ENCODE results near the gene PPP6R1.

Gene PPP6R1

DNA sequence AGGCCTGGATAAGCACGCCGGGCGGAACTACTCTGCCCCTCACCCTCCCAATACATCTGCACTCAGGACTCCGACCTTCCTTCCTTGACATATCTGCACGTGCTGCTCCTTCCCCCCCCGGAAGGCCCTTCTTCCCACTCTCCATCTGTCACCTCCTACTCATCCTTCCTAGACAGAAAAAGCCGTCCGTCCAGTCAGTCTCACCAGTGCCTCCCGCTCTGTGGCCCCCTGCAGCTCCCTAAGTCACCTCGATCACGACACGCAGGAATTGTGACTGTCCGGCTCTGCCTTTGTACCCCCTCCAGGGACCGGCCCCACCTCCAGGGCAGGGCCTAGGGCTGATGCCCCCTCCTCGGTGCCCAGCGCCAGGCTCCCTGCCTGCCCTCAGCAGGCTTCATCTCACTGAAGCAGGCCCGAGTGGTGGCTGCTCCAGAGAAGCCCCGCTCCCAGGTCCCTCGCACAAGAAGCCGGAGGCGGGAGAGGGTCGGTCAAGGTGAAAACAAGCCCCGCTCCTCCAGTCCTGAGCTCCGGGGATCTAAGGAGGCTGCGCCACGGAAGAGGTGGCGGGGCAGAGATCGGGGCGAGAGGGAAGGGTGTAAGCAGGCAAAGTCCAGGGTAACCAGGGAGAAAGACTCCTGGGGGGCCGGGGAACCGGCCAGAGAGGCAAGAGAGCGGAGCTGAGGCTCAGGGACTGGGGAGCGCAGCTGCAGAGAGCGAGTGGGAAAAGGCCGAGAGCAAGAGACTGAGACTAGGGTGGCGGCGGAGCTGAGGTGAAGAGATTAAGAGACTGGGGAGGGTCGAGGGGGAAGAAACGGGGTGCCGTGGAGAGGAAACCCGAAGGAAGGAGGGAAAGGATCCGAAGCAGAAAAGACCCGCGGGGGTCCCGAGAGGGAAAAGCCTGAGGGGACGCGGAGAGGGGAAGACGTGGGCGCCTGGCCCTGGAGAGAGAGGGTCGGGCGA, 1.1 kb downstream of the PPP6R1 start:
- DNase-seq: no peak

DNA sequence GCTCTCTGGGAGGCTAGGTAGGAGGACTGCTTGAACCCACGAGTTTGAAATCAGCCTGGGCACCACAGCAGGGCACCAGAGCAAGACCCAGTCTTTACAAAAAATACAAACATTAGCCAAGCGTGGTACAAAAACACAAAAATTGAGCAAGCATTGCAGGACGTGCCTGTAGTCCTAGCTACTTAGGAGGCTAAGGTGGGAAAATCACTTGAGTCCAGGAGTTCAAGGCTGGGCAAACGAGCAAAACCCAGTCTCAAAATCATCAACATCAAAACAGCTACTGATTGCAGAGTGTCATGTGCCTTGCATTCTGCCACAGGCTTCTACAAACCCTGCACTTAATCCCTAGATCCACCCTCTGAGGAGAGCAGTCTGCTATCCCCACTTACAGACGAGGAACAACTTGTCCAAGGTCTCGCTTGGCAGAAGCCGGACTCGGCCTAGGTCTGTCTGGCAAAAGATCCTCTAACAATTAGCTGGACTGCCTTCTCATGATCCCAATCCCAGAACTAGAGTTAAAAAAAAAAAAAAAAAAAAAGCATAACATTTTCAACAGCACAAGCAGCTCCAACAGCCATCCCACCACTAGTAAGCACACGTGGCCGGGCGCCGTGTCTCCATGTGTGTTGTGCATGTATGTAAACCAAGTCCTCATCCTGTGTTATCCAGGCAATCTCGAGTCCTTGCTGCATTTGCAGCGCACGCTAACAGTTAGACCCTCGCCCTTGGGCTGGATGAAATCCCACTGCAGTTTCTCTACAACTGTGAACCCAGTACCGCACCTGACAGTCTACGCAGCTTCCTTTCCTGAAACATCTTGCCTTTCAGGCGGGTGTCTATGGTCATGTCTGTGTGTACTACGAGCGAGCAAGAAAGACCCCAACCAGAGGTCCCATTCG, 2.0 kb downstream of the PPP6R1 start:
- no peak for DNase-seq

DNA sequence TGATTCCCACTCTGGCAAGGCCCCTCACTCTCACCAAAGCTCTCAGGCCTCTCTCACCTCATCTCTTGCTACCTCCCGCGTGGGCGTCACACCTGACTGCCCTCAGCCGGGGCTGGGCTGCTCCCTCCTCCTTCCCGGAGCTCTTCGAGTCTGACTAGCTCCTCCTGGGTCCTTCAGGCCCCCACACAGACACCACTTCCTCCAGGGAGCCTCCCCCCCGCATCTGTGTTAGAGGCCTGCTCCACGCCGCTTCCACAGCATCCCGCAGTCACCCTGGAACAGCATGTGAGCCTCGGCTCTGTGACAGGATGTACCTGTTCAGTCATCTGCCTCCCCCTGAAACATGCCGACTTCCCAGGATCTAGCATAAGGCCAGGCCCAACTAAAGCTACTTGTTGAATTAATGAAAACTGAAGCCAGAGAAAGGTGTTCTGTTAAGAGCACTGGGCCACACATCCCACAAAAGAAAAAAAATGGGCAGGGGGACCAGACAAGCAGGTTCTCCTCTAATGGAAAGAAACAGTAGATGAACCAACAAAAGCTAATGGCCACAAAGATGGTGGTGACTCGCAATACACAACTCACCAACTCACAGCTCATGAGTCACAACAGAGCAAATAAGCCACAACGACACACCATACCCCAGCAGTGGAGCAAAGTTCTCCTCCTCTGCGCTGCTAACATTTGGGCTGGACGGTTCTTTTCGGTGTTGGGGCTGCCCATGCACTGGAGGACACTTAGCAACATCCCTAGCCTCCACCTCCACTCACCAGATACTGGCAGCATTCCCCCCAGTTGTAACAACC, 3.0 kb downstream of the PPP6R1 start:
- DNase-seq: no peak

DNA sequence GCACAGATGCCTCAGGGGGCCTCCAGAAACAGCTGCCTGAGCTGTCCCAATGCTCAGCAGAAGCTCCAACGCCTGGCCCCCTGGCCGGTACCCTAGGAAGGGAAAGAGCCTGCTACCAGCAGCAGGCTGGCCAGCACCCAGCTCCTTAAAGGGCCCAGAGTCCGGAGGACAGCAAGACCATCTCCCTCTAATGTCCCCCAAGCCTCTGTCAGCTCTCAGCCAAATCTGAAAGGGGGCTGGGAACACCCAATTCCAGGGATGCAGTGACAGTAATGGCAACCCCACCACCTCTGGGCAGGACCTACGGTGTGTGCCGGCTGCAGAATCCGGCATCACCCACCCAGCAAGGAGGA, 4.2 kb downstream of the PPP6R1 start:
- no peak for DNase-seq

DNA sequence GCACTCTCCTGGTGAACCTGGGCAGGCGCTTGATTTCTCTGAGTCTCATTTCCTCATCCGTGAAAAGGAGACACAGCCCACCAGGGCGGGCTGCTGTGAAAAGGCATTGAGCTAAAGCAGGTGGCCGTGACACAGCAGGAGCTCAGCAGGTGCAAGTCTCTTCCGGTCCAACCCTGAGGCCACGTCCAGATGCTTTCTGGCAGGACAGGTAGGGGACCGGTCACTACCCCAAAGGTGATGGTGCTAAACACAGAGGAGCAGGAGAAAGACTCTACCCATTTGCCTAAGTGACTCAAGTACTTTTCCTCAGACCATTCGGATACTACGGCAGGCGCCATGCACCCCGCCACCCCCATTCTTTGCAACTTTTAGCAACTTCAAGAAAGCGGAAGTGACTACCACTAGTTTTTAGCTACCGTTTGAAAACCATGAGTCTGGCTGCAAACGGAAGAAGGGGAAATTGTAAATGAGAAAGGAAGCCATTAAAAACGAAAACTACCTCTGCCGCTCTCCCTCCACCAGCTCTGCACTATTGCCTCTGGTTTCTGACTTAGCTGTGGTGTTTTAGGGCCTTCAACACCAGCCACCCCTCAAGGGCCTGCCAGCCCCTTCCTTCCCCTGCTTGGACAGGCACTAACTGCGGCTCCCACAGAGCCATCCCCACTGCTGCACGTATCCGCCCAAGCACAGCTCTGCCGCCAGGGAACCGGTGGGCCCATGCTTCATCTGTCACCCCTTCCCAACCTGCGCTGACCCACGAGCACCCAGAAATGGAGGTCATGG, 4.8 kb downstream of the PPP6R1 start:
- no peak for DNase-seq

DNA sequence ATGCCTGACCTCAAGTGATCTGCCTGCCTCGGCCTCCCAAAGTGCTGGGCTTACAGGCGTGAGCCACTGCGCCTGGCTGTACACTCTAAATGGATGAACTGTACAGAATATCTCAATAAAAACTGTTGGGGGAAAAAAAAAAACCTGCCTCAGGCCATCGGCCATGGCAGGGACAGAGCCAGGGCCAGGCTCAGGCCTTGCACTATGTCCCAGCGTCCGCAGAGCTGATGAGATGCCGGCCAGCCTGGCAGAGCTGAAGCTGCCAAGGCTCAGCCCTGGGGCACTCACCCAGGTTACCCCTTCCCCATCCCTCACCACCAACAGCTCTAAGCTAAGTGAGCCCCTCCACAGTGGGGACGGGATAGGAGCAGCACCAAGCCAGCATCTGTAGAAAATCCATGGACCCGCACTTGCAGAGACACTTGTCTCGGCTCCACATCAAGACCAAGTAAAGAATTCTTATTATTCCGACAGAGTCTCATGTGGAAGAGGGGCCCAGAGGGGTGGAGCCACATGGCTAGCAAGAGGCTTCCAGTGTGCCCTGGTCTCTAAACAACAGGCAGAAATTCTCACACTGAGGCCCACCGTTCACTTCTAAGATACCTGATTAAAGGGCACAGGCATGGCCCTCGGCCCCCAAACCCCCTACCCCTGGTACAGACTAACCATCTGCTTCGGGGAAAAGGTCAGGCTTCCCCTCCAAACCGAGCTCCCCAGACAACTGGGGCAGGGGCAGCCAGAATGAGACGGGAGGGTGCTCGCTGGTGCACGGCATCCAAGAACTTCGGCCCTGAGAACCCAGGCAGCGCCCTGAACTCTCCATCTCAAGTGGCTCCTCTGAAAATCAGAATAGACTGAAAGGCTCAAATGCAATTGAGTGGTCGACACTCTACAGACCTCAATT, 5.8 kb downstream of the PPP6R1 start:
- DNase-seq: no peak

DNA sequence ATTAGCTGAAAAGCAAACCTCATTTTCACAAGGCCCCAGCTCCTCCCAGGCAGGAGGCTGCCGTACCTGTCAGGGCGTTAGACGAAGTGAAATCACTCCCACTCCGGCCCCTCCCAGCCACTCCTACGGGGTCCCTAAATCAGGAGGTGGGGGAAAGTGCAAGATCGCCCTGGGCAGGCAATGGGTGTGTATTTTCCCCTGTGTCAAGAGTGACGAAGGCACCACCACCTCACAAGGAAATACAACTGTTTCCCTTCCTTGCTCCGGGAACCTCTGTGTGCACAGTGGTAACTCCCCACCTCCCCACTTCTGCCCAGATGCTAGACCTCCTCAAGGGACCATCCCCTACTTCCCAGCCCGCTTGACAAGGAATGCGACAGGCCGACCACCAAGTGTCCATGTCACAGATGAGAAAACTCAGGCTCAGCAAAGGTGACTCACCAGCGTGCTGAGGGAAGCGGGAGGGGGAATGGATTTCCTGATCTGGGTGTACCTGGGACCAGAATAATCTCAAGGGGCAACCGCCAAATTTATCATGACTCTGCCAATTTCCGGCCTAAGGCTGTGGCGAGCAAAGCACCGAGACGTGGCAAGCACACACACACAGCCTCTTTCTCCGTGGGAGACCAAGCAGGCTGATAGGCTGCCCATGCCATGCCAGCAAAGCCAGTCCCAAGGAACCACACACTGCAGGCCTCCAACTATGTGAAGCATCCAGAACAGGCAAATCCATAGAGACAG, 7.3 kb downstream of the PPP6R1 start:
- no peak for DNase-seq

DNA sequence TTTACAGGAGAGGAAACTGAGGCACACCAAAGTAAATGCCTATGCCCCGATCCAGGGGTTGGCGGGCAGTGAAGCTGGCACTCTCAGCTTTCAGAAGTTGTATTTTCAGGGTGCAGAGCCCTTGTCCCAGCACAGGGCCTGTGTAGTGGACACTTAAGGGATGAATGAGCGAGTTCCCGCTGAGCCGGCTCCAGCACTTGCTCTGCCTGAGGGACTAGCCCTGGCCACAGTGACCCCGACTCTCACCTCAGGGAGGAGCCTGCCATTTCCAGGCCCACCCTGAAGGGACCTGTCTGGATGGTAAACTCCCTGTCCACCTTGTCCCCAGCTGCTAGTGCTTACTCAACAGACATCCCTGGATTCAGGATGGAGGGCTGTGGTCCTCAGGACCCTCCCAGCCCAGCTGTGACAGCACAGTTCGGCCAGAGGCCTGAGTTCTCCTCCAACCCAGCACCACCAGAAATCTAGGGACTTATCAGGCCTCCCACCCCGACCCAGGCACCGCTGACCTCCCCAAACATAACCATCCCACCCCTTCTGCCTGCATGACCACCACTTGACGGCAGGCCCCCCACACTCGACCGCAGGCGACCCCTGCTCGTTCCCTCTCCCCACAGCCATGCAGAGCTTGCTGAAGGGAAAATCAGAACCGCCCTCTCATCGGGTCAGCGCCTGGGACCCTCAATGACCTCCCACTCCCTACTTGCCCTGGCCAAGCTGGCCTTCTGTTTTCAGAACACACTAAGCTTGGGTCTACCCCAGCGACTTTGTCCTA, 8.4 kb downstream of the PPP6R1 start:
- DNase-seq: no peak

DNA sequence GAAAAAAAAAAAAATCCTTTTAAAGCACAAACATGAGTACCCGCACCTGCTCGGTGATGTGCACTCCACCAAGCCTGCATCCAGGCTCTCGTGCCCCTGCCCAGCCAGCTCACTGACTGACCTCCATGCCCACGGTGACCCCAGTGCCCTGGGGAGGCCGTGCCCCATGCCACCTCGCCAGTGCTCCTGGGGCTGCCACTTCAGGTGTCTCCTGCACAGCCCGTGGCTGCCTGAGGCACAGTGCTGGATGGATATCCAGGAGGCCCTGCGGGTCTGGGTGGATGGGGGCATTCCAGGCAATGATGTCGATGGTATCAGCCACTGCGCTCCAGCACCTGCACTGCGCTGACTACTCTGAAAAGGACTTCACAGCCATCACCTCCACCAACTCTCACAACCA, 9.0 kb downstream of the PPP6R1 start:
- no peak for DNase-seq

DNA sequence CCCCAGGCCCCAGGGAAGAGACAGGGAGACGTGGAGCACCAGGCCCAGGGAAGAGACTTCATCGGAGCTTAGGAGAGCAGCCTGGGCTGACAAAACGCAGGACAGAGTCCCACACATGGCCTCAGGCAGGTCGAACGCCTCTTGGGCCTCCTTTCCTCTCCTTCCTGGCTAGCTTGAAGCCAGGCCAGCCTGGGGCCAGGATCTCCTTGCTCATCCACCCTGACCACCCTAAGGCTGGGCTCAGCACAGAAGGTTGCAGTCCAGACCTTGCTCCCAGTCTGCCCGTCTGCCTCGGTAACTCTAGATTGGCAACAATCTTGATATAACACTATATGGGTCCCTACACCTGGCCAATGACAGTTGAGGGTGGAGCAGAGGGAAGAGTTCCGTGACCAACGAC, 10.1 kb downstream of the PPP6R1 start:
- no peak for DNase-seq

DNA sequence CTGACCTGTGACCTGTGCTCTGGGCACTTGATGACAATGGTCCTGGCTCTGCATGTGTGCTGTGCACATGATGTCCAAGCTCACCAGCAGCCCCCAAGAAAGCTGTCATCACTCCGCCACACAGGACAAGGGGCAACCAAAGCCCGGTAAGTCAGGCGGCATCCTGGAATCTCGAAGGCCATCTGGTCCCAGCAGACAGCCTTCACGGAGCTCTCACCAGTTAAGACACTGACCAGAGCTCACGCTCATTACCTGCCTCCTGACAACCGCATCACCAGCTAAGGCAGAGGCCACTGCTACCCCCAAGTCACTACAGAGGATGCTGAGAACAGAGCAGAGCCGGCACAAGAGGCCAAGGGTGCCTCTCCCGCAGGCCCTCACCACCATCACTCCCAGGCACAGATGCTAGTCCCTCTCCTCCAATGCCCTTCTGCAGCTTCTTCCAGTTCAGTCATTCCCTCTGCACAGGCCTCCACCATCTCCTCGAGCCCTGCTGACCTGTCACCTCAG, 10.6 kb downstream of the PPP6R1 start:
- DNase-seq: no peak

DNA sequence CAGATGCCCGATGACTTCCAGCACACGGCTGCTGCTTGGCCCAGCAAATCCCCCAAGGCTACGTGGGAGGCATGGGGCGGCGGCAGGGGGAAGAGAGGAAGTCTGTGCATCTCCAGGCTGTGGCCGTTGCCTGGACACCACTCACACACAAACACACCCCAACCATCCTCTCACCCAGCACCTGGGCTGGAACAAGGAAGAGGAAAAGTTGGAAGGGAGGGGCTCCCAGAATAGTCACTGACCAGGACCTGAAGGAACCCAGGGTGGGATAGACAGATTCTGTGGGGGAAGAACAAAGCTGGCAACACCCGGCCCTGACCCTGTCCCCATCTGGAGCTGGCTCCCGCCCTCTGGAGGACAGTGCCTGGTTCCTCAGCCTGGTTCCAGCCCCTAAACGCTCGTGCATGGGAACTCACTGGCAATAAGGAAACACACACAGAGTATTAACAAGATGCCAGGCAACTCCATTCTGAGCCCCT, 11.2 kb downstream of the PPP6R1 start:
- no peak for DNase-seq

DNA sequence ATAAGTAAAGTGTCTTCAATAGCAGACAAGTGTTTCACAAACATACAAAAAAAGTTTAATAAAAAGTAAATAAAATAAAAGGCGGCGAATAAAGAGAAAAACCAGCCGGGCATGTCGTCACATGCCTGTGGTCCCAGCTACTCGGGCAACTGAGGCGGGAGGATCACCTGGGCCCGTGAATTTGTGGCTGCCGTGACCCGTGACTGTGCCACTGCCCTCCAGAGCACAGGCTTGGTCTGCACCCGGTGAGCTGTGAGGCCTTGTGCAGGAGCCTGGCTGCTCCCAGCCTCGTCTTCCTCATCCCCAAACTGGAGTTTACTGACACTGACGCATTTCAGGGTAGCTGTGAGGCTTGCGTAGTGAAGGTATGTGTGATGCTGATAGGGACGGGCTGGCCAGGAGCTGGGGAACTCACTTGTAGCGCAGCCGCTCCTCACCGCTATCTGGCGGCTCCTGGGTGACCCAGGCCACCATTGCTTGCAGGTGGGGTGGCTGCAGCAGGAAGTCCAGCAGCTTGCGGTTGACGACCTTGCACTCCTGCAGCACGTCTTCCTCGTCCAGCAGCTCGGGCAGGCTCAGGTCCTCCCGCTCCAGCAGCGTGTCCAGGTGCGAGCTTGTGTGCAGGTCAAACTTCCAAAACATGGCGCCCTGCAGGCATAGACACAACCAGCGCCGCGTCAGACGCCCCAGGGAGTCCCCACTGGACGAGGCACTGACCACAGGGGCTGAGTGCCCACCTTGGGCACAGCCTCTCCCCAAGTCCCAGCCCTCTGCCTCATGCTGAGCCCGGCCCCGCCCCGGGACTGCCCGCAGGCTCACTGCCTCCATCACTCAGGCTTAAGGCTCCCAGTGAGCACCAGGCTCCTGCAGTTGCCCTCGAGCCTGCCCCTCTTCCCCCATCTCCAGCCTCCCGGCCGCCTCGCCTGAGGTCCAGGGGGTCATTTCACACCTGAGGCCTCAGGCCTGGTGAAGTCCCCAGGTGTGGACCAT, 12.1 kb downstream of the PPP6R1 start:
- DNase-seq: no peak

DNA sequence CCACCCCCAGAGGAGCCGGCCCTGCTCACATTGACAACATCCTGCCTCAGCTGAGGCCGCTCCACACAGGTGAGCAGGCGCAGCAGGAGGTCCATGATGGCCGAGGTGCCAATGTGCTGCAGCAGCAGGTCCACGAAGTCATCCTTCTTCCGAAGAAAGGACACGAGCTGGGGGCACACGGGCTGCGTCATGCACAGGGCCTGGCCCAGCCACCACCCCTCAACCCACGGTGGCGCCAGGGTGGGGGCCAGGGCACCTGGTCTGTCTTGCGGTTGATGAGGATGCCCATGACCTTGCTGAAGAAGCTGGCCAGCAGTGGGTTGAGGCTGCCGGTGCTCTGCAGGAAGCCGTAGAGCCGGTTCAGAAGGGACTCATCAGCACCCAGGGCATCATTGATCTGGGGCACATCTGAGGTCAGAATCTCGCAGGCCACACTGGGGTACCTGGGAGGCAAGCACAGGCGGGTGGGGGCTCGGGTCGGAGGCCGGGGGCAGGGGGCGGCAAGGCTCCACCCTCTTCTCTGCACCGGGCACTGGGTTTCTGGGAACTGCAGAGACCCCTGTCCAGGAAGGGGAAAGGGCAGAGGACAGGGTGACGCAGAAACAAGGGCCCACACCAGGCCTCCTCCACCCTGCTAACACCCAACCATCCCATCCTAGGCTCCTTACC, 13.4 kb downstream of the PPP6R1 start:
- DNase-seq: no peak

DNA sequence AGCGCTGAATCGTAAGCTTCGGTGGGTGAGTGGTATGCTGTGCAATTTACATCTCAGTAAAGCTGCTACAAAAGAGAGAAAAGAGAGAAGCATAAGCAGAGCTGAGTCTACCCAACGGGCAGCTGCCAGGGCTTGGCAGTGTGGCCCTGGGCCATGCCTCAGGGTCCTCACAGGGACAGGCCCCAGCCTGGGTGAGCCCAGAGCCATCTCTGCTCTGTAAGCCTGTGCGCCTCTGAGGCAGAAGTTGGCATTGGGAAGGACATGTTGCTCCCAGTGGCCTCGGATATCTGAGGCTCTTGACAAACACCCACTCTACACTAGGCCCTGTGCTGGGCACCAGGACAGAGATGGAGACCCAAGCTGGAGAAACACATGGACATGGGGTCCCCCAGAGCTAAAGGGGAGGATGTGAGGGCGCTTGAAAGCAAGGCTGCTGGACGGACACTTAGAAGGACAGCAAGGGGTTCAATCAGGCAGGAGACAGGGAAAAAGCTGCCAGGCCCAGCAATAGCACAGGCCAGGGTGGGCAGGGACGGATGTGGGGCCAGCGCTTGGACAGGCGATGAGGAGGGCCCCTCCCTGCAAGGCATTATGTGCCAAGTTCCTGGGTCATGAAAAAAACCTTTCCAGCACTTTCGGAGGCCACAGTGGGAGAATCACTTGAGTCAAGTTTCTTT, 14.7 kb downstream of the PPP6R1 start:
- no peak for DNase-seq

DNA sequence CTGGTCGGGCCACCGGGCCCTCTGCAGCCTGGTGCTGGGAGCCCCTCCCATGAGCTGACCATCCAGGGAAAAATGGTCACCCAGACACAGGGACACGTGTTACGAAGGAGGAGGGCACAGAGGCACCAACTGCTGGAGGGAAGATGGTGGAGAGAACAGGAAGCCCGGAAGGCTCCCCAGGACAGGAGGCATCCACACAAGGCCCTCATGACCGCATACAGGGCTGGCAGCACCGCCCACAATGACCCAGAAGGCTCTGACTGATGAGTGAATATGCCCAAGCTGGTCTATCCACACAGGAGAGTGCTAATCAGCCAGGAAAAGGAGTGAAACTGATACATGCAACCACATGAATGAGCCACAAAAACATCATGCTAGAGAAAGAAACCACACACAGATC, 16.3 kb downstream of the PPP6R1 start:
- no peak for DNase-seq
